WERI-Rb-1 (cell line): ENCODE results near the gene APCDD1.

Experiments used
- DNase-seq: peaks from one replicate; pipeline ENCODE4 v3.0.0-alpha.2; 2020
- H3K27ac ChIP-seq: fragments of 250-450 bp; sonication (Bioruptor Pico); 2 replicates; pipeline ENCODE4 v1.5.1; 2020; ENCODE audit warnings: mild to moderate bottlenecking, moderate library complexity
- H3K27me3 ChIP-seq: fragments of 250-450 bp; sonication (Bioruptor Pico); 2 replicates; pipeline ENCODE4 v1.5.1; 2021; ENCODE audit warnings: mild to moderate bottlenecking, low read depth, moderate library complexity; ENCODE audit not compliant: insufficient read depth, severe bottlenecking
- H3K36me3 ChIP-seq: fragments of 250-450 bp; sonication (Bioruptor Pico); 2 replicates; pipeline ENCODE4 v1.5.1; 2020; ENCODE audit warnings: mild to moderate bottlenecking, moderate library complexity
- H3K4me3 ChIP-seq: 2 replicates; pipeline ENCODE4 v1.5.1; 2011; ENCODE audit warnings: low read depth, mild to moderate bottlenecking, control low read depth, low read length
- H3K9me3 ChIP-seq: fragments of 250-450 bp; sonication (Bioruptor Pico); 2 replicates; pipeline ENCODE4 v1.5.1; 2021; ENCODE audit warnings: mild to moderate bottlenecking, moderate library complexity; ENCODE audit not compliant: severe bottlenecking
- CTCF ChIP-seq: IDR thresholded peaks from 2 replicates; pipeline ENCODE4 v1.5.1; 2011; ENCODE audit warnings: low read depth, mild to moderate bottlenecking, control low read depth, inconsistent platforms, low read length

APCDD1 gene

GRCh38 chr18:10421859-10422258, 32.6 kb upstream of the APCDD1 start:
- H3K4me3 ChIP-seq = no peak overlapping the region
- H3K9me3 ChIP-seq = peaks cover 15% of the 10 kb centered on the region
- DNase-seq = no peak
- TF ChIP-seq CTCF = no peak
- no peaks in the 10 kb centered on the region for H3K27me3 ChIP-seq
- no peaks in the 10 kb centered on the region for H3K36me3 ChIP-seq
- H3K27ac ChIP-seq = no peak overlapping the region

DNA sequence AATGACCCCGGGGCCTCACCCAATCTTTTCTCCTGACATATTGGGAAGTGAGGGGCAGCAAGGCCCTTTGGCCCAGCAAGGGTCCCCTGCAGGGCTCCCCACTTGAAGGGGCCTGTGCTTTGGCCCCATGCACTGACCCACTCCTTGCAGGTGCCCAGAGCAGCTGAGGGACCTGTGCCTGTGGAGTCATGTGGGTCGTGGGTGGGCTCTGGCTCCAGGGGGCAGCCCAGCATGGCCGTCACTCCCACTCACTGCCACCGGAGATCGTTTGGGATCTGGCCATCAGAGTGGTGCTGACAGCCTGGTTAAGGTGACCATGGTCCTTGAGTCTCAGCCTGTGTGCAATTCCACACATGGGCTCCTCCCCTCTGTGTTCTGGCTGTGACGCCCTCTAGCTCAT, 31.7 kb upstream of the APCDD1 start:
- no peaks in the 10 kb centered on the region for H3K27me3 ChIP-seq
- H3K36me3 ChIP-seq = no peaks in the 10 kb centered on the region
- H3K27ac ChIP-seq = no peak overlapping the region
- TF ChIP-seq CTCF = no peak
- H3K4me3 ChIP-seq = no peak overlapping the region
- no peak for DNase-seq
- H3K9me3 ChIP-seq = peaks cover 15% of the 10 kb centered on the region

GRCh38 chr18:10424585-10425307, 29.7 kb upstream of the APCDD1 start:
- Histone ChIP-seq H3K9me3 (peaks cover 15% of the 10 kb centered on the region), H3K27me3 (no peaks in the 10 kb centered on the region), H3K4me3 (no peak overlapping the region), H3K27ac (no peak overlapping the region), H3K36me3 (no peaks in the 10 kb centered on the region)
- TF ChIP-seq CTCF = no peak
- no peak for DNase-seq

DNA sequence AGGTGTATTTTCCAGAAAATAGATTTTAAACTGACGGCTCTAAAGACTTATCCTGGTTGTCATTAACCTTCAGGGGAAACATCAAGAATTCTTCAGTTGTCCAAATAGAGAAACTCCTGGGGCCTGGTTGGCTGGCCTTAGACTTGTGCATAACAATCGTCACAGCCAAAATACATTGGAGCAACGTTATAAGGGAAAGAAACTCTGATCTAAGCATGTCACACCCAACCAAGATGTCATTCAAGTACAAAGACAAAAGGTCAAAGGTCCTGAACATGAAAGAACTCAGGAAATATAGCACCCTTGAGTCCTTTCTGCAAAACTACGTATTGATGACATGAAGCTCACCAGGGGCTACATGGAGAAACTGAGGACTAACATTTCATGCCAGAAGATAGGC, 23.8 kb upstream of the APCDD1 start:
- no peak for DNase-seq
- no peak overlapping the region for H3K4me3 ChIP-seq
- no peaks in the 10 kb centered on the region for H3K27me3 ChIP-seq
- no peak overlapping the region for H3K27ac ChIP-seq
- TF ChIP-seq CTCF = no peak
- no peaks in the 10 kb centered on the region for H3K9me3 ChIP-seq
- H3K36me3 ChIP-seq = no peaks in the 10 kb centered on the region

DNA sequence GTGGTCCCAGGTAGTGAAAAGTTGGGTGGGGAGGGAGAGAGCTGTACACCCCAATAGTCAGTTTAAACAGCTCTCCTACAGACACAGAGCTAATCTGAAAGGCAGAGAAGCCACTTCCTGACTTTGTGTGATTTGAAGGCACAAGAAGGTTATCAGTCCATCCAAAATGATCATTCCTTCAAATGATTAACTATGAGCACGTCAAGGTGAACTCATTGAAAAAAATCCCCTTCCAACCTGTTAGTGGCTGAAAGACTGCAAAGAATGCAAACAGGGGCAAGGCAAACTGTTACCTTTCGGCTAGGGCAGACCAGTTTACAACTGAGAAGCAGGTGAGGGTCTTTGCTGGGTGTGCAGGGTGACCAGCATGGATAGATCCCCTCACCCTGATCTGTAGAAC, 22.8 kb upstream of the APCDD1 start:
- no peaks in the 10 kb centered on the region for H3K27me3 ChIP-seq
- H3K4me3 ChIP-seq = no peak overlapping the region
- no peaks in the 10 kb centered on the region for H3K9me3 ChIP-seq
- no peak for DNase-seq
- H3K27ac ChIP-seq = no peak overlapping the region
- no peaks in the 10 kb centered on the region for H3K36me3 ChIP-seq
- TF ChIP-seq CTCF = no peak

DNA sequence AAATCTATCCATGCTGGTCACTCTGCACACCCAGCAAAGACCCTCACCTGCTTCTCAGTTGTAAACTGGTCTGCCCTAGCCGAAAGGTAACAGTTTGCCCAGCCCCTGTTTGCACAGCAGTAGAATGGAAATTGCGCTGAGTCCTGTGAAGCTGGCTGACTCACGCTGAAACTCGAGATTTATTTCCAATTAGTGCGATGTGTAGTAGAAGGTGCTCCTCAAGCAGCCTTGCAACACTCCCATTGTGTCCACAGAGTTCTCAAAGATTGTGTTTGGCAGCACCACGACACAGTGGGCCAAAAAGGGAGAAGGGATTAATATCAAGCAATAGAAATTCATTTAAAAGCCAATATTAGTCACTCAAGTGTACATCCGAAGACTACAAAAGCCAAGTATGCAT, 21.7 kb upstream of the APCDD1 start:
- Histone ChIP-seq H3K27me3 (no peaks in the 10 kb centered on the region), H3K9me3 (no peaks in the 10 kb centered on the region), H3K36me3 (no peaks in the 10 kb centered on the region), H3K4me3 (no peak overlapping the region), H3K27ac (no peak overlapping the region)
- DNase-seq = no peak
- no peak for TF ChIP-seq CTCF
